Ectodermal cell (in vitro differentiated cells): ENCODE measurements around the gene MSRB1.
"Not testable (repeated sequence)": the region's sequence is repeated elsewhere in the genome, so short reads cannot be mapped to it uniquely, and the experiment has no call there.

Source experiments
- H3K27ac ChIP-seq: 2 replicates; pipeline ENCODE4 v1.7.0; 2013; ENCODE audit warnings: mild to moderate bottlenecking, low read depth, low read length; ENCODE audit not compliant: insufficient read depth, poor library complexity, severe bottlenecking
- H3K27me3 ChIP-seq: 2 replicates; pipeline ENCODE4 v1.7.0; 2013; ENCODE audit warnings: mild to moderate bottlenecking, low read length; ENCODE audit not compliant: insufficient read depth, control insufficient read depth, poor library complexity, severe bottlenecking
- H3K36me3 ChIP-seq: one replicate; pipeline ENCODE4 v1.7.0; 2013; ENCODE audit warnings: low read length; ENCODE audit not compliant: control insufficient read depth, insufficient read depth
- H3K4me1 ChIP-seq: one replicate; pipeline ENCODE4 v1.7.0; 2013; ENCODE audit warnings: low read length; ENCODE audit not compliant: control insufficient read depth, insufficient read depth
- H3K4me3 ChIP-seq: 2 replicates; pipeline ENCODE4 v1.7.0; 2013; ENCODE audit warnings: low read depth, low read length, control low read depth; ENCODE audit not compliant: insufficient read depth
- H3K9me3 ChIP-seq: 2 replicates; pipeline ENCODE4 v1.7.0; 2013; ENCODE audit warnings: mild to moderate bottlenecking, low read length, moderate library complexity; ENCODE audit not compliant: control insufficient read depth
- WGBS, 2 experiments: methylation state at CpG; one replicate each; pipeline ENCODE4 v1.1.7; 2013; ENCODE audit warnings: missing lambda C conversion rate in 2 of 2; 5-methylcytosine and 5-hydroxymethylcytosine counted together

Gene MSRB1

GRCh38 chr16:1959269-1960039 is 16.5 kb upstream of the MSRB1 start, which contains the start of gene NDUFB10:
NDUFB10 (plus strand) TSS chr16:1959538; CDS start chr16:1959625, 87 bp downstream.
- peak within 1 kb of the TSS; percentile 55 for H3K27ac ChIP-seq
- no peaks in the 10 kb centered on the region for H3K9me3 ChIP-seq
- 0 to 1% methylated on average over 79 of the region's 79 CpGs for WGBS, 2 experiments
- peak within 1 kb of the TSS; percentile 93 for H3K4me3 ChIP-seq
- H3K4me1 ChIP-seq: peaks cover 21% of the 10 kb centered on the region
- peaks cover 5% of the 10 kb centered on the region for H3K36me3 ChIP-seq
- peaks cover 4% of the 10 kb centered on the region for H3K27me3 ChIP-seq

DNA sequence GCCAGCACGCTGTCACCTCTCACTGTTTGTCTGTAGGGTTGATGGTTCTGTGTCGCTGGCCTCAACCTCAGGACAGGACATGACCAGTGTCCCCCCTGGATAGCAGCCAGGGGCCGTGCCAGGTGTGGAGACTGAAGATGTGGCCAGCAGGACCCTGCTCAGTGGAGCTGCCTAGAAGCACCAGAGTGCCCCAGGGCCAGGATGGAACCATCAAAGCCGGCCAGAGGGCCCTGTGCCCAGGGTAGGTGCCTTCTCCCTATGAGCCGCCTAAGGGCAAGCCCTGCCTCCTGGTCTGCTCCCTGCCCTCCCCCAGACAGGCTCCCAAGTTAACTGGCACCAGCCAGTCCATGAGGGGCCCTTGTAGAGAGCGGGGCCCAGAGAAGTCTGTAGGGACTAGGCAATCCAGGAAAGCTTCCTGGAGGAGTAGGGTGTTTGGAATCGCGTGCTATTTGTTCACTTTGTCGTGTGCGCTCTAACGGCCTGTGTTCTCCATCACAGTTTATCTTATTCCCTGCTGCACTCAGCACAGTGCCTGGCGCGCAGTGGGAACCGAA is 15.8 kb upstream of the MSRB1 start:
- Histone ChIP-seq H3K4me1 (peaks cover 21% of the 10 kb centered on the region), H3K36me3 (peaks cover 5% of the 10 kb centered on the region), H3K27ac (no peak overlapping the region), H3K9me3 (no peaks in the 10 kb centered on the region), H3K27me3 (peaks cover 4% of the 10 kb centered on the region), H3K4me3 (peak overlapping the region; percentile 93)
- WGBS, 2 experiments: 64 to 65% methylated on average over 14 of the region's 14 CpGs

- not testable (repeated sequence) for H3K27me3 ChIP-seq, H3K27ac ChIP-seq, H3K9me3 ChIP-seq, H3K4me3 ChIP-seq, H3K36me3 ChIP-seq
- WGBS, 2 experiments: 95 to 96% methylated on average over 30 of the region's 30 CpGs
- H3K4me1 ChIP-seq: peaks cover 15% of the 10 kb centered on the region
These were observed 15.1 kb upstream of the MSRB1 start for GRCh38 chr16:1958143-1958491.

GRCh38 chr16:1957434-1958142 is 14.6 kb upstream of the MSRB1 start:
- not testable (repeated sequence) for H3K27ac ChIP-seq, H3K9me3 ChIP-seq, H3K4me1 ChIP-seq, H3K36me3 ChIP-seq, H3K27me3 ChIP-seq, H3K4me3 ChIP-seq
- WGBS, 2 experiments: 93 to 94% methylated on average over 19 of the region's 22 CpGs

- Histone ChIP-seq H3K27me3 (peaks cover under 1% of the 10 kb centered on the region), H3K27ac (no peak overlapping the region), H3K4me1 (no peaks in the 10 kb centered on the region), H3K9me3 (no peaks in the 10 kb centered on the region), H3K36me3 (no peaks in the 10 kb centered on the region), H3K4me3 (no peak overlapping the region)
- 94 to 95% methylated on average over 22 of the region's 22 CpGs for WGBS, 2 experiments
These were observed 10.7 kb upstream of the MSRB1 start for GRCh38 chr16:1953734-1954133.

GRCh38 chr16:1950559-1950958 is 7.6 kb upstream of the MSRB1 start:
- WGBS, 2 experiments: 93 to 94% methylated on average over 19 of the region's 19 CpGs

DNA sequence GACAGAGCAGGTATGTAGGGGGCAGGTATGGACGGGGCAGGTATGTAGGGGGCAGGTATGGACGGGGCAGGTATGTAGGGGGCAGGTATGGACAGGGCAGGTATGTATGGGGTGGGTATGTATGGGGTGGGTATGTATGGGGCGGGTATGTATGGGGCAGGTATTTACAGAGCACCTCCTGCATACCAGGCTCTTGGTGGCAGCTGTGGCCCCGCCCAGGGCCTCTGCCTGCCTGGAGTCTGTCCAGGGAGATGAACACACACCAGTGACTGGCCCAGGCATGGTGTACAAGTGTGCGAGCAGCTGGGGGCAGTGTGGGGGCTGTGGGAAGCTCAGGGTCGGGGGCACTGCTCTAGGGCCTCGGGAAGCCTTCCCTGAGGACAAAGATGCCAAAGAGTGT is 7.0 kb upstream of the MSRB1 start:
- WGBS, 2 experiments: 89% methylated on average over 7 of the region's 7 CpGs
- no peak overlapping the region for H3K4me3 ChIP-seq
- no peaks in the 10 kb centered on the region for H3K27me3 ChIP-seq
- H3K27ac ChIP-seq: no peak overlapping the region
- no peaks in the 10 kb centered on the region for H3K4me1 ChIP-seq
- H3K9me3 ChIP-seq: no peaks in the 10 kb centered on the region
- no peaks in the 10 kb centered on the region for H3K36me3 ChIP-seq

More at GRCh38 chr16:1950559-1950958, 7.6 kb upstream of the MSRB1 start:
- no peak overlapping the region for H3K27ac ChIP-seq
- H3K4me1 ChIP-seq: no peaks in the 10 kb centered on the region
- no peak overlapping the region for H3K4me3 ChIP-seq
- no peaks in the 10 kb centered on the region for H3K36me3 ChIP-seq
- no peaks in the 10 kb centered on the region for H3K9me3 ChIP-seq
- no peaks in the 10 kb centered on the region for H3K27me3 ChIP-seq

DNA sequence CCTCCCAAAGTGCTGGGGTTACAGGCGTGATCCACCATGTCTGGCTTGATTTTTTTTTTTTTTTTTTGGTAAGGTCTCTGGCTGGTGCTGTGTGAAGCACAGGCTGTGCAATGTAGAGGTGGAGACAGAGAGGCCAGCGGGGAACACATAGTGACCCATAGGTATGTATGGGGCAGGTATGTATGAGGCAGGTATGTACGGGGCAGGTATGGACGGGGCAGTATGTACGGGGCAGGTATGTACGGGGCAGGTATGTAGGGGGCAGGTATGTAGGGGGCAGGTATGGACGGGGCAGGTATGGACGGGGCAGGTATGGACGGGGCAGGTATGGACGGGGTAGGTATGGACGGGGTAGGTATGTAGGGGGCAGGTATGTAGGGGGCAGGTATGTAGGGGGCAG is 6.5 kb upstream of the MSRB1 start:
- Histone ChIP-seq H3K4me3 (no peak overlapping the region), H3K4me1 (no peaks in the 10 kb centered on the region), H3K27ac (no peak overlapping the region), H3K36me3 (no peaks in the 10 kb centered on the region), H3K9me3 (no peaks in the 10 kb centered on the region), H3K27me3 (no peaks in the 10 kb centered on the region)
- 95 to 96% methylated on average over 11 of the region's 11 CpGs for WGBS, 2 experiments

DNA sequence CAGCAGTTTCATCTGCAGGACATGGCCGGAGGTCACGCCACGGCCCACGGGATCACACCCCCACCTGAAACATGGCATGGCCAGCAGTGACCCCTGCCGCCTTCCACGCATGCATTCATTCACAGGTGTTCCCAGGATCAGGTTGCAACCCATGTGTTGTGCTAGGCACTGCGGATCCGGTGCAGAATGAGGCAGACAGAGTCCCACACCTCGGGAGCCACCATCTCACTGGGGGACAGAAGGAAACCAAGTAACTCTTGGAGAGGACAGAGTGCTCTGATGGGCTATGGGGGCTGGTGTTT is 4.3 kb upstream of the MSRB1 start:
- Histone ChIP-seq H3K9me3 (no peaks in the 10 kb centered on the region), H3K4me3 (no peak overlapping the region), H3K27ac (no peak overlapping the region), H3K36me3 (no peaks in the 10 kb centered on the region), H3K4me1 (peaks cover 2% of the 10 kb centered on the region), H3K27me3 (no peaks in the 10 kb centered on the region)
- 93 to 94% methylated on average over 9 of the region's 9 CpGs for WGBS, 2 experiments

DNA sequence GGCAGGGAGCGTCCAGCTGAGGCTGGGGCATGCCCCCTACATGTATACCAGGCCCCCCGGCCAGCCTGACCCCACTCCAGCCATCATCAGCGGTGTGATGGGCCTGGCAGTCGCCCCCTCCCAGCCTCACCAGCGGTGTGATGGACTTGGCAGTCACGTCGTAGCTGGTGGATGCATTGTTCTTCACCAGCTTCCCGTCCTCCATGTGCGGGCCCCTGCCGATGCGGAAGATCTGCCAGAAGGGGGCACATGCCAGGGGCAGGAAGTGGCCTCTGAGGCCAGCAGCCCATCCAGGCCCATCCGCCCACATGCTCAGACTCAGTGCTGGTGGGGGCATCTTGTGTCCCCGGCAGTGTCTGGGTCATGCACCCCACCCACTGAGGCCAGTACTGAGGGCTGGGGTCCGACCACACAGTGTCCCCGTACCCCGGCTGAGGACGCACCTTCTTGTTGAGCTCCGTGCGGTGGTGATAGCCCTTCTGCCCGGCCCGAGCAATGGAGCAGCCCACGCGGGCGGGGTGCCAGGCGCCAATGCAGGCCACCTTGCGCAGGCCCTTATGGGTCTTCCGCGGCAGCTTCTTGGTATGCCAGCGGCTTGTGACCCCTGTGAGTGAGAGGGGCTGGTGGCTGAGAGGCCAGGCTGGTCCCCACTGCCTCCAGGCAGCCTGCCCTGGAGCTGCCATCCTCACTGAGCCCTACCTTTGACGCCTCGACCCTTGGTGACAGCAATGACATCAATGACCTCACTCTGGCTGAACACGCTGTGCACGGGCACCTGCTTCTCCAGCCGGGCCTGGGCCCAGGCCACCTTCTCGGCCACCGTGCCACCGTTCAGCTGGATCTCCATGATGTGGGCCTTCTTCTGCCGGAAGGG is 3.7 kb upstream of the MSRB1 start:
- Histone ChIP-seq H3K4me1 (peaks cover 5% of the 10 kb centered on the region), H3K4me3 (no peak overlapping the region), H3K36me3 (no peaks in the 10 kb centered on the region), H3K27ac (no peak overlapping the region), H3K27me3 (no peaks in the 10 kb centered on the region), H3K9me3 (no peaks in the 10 kb centered on the region)
- WGBS, 2 experiments: 93% methylated on average over 38 of the region's 38 CpGs
